NB4 (cell line): ENCODE data around the gene SEMA5A.

ENCODE experiments used
- MYC ChIP-seq: IDR thresholded peaks from 2 replicates; pipeline ENCODE4 v1.6.1; 2011; ENCODE audit warnings: low read depth, low read length
- POLR2A ChIP-seq: IDR thresholded peaks from 2 replicates; pipeline ENCODE4 v1.6.1; 2011; ENCODE audit warnings: mild to moderate bottlenecking; ENCODE audit not compliant: insufficient read length; ENCODE audit errors: extremely low read depth
- TF ChIP-seq, protein P1 (sequence below): IDR thresholded peaks from one replicate; pipeline ENCODE4 v1.5.1; 2012; ENCODE audit warnings: low read depth, low read length
- TF ChIP-seq, protein P2 (sequence below): IDR thresholded peaks from 2 replicates; pipeline ENCODE4 v1.6.1; 2011; ENCODE audit warnings: low read depth, low read length

- TF ChIP-seq, protein P1, sequence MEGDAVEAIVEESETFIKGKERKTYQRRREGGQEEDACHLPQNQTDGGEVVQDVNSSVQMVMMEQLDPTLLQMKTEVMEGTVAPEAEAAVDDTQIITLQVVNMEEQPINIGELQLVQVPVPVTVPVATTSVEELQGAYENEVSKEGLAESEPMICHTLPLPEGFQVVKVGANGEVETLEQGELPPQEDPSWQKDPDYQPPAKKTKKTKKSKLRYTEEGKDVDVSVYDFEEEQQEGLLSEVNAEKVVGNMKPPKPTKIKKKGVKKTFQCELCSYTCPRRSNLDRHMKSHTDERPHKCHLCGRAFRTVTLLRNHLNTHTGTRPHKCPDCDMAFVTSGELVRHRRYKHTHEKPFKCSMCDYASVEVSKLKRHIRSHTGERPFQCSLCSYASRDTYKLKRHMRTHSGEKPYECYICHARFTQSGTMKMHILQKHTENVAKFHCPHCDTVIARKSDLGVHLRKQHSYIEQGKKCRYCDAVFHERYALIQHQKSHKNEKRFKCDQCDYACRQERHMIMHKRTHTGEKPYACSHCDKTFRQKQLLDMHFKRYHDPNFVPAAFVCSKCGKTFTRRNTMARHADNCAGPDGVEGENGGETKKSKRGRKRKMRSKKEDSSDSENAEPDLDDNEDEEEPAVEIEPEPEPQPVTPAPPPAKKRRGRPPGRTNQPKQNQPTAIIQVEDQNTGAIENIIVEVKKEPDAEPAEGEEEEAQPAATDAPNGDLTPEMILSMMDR = no peak
- TF ChIP-seq MYC = no peak
- no peak for TF ChIP-seq POLR2A
- TF ChIP-seq, protein P2, sequence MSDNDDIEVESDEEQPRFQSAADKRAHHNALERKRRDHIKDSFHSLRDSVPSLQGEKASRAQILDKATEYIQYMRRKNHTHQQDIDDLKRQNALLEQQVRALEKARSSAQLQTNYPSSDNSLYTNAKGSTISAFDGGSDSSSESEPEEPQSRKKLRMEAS = no peak
Observed at GRCh38 chr5:9490494-9491097, 55.3 kb downstream of the SEMA5A start.
